Mesenchymal stem cell (in vitro differentiated cells and primary cell): ENCODE data around the gene GLIS2.

Experiments
- DNase-seq: peaks from one replicate; pipeline ENCODE4 v3.0.0-alpha.2; 2013
- H2AFZ ChIP-seq: one replicate; pipeline ENCODE4 v1.6.1; 2013; ENCODE audit warnings: low read depth, mild to moderate bottlenecking, control low read depth, inconsistent platforms, low read length, moderate library complexity
- H2AK5ac ChIP-seq: 2 replicates; pipeline ENCODE4 v1.6.1; 2013; ENCODE audit warnings: low read length, moderate library complexity, mild to moderate bottlenecking, inconsistent platforms; ENCODE audit not compliant: severe bottlenecking
- H2BK120ac ChIP-seq: one replicate; pipeline ENCODE4 v1.6.1; 2013; ENCODE audit warnings: low read depth, mild to moderate bottlenecking, inconsistent platforms, low read length, moderate library complexity
- H2BK12ac ChIP-seq, 2 experiments: one replicate each; pipeline ENCODE4 v1.6.1; 2013; ENCODE audit warnings: inconsistent platforms in 2 of 2, low read length in 2 of 2, mild to moderate bottlenecking in 2 of 2, moderate library complexity in 2 of 2, control low read depth in 1 of 2
- H2BK15ac ChIP-seq: one replicate; pipeline ENCODE4 v1.6.1; 2013; ENCODE audit warnings: mild to moderate bottlenecking, low read depth, inconsistent platforms; ENCODE audit not compliant: poor library complexity, severe bottlenecking
- H2BK5ac ChIP-seq: 2 replicates; pipeline ENCODE4 v1.6.1; 2013; ENCODE audit warnings: low read depth, mild to moderate bottlenecking, low read length, control low read depth, inconsistent platforms; ENCODE audit not compliant: poor library complexity, severe bottlenecking
- H3K14ac ChIP-seq, 2 experiments: one replicate each; pipeline ENCODE4 v1.6.1; 2013; ENCODE audit warnings: inconsistent platforms in 2 of 2, low read length in 2 of 2, control low read depth in 1 of 2, mild to moderate bottlenecking in 1 of 2, moderate library complexity in 1 of 2
- H3K18ac ChIP-seq, 2 experiments: one replicate each; pipeline ENCODE4 v1.6.1; 2013; ENCODE audit warnings: inconsistent platforms in 2 of 2, low read length in 2 of 2, control low read depth in 1 of 2, low read depth in 1 of 2, mild to moderate bottlenecking in 1 of 2
- H3K23ac ChIP-seq, 2 experiments: one replicate each; pipeline ENCODE4 v1.6.1; 2013; ENCODE audit warnings: inconsistent platforms in 2 of 2, low read length in 2 of 2, mild to moderate bottlenecking in 2 of 2, moderate library complexity in 2 of 2, control low read depth in 1 of 2
- H3K27ac ChIP-seq: 2 replicates; pipeline ENCODE4 v1.5.1; 2013; ENCODE audit warnings: mild to moderate bottlenecking, moderate library complexity, low read length, control low read depth, inconsistent platforms; ENCODE audit not compliant: poor library complexity, severe bottlenecking
- H3K27me3 ChIP-seq, 2 experiments: 2 replicates each; pipeline versions ENCODE4 v1.6.1 to v1.7.0; 2013; ENCODE audit warnings: low read length in 2 of 2, mild to moderate bottlenecking in 2 of 2, moderate library complexity in 2 of 2, control low read depth in 1 of 2, inconsistent platforms in 1 of 2; ENCODE audit not compliant: control insufficient read depth in 1 of 2, insufficient read depth in 1 of 2
- H3K36me3 ChIP-seq, 2 experiments: 2 replicates each; pipeline versions ENCODE4 v1.6.1 to v1.7.0; 2013; ENCODE audit warnings: low read length in 2 of 2, control low read depth in 1 of 2, inconsistent platforms in 1 of 2, low read depth in 1 of 2, mild to moderate bottlenecking in 1 of 2; ENCODE audit not compliant: insufficient read depth in 2 of 2, control insufficient read depth in 1 of 2
- H3K4ac ChIP-seq, 2 experiments: one replicate each; pipeline ENCODE4 v1.6.1; 2013; ENCODE audit warnings: inconsistent platforms in 2 of 2, low read length in 2 of 2, mild to moderate bottlenecking in 2 of 2, moderate library complexity in 2 of 2, control low read depth in 1 of 2, low read depth in 1 of 2
- H3K4me1 ChIP-seq: 2 replicates; pipeline ENCODE4 v1.6.1; 2013; ENCODE audit warnings: low read depth, low read length, control low read depth; ENCODE audit not compliant: control insufficient read depth, insufficient read depth
- H3K4me2 ChIP-seq: 2 replicates; pipeline ENCODE4 v1.6.1; 2013; ENCODE audit warnings: low read length, mild to moderate bottlenecking, inconsistent platforms; ENCODE audit not compliant: poor library complexity, severe bottlenecking
- H3K4me3 ChIP-seq, 2 experiments: 2 replicates each; pipeline versions ENCODE4 v1.5.1 to v1.7.0; 2013; ENCODE audit warnings: low read length in 2 of 2, mild to moderate bottlenecking in 2 of 2, control low read depth in 1 of 2, low read depth in 1 of 2; ENCODE audit not compliant: insufficient read depth in 1 of 2
- H3K79me1 ChIP-seq: replicated peaks from 2 replicates; pipeline ENCODE4 v1.6.1; 2013; ENCODE audit warnings: mild to moderate bottlenecking, control low read depth, low read length, inconsistent platforms; ENCODE audit not compliant: poor library complexity, severe bottlenecking
- H3K9ac ChIP-seq: 2 replicates; pipeline ENCODE4 v1.7.0; 2013; ENCODE audit warnings: mild to moderate bottlenecking, low read length, moderate library complexity
- H3K9me3 ChIP-seq: 2 replicates; pipeline ENCODE4 v1.7.0; 2013; ENCODE audit warnings: mild to moderate bottlenecking, low read length; ENCODE audit not compliant: control insufficient read depth
- H4K8ac ChIP-seq: one replicate; pipeline ENCODE4 v1.6.1; 2013; ENCODE audit warnings: inconsistent platforms, mild to moderate bottlenecking, low read length, moderate library complexity
- H4K91ac ChIP-seq: one replicate; pipeline ENCODE4 v1.6.1; 2013; ENCODE audit warnings: mild to moderate bottlenecking, low read length, inconsistent platforms
- WGBS: methylation state at CpG from one replicate; pipeline ENCODE4 v1.1.7; 2013; ENCODE audit warnings: mixed read lengths; 5-methylcytosine and 5-hydroxymethylcytosine counted together

GLIS2 gene

DNA sequence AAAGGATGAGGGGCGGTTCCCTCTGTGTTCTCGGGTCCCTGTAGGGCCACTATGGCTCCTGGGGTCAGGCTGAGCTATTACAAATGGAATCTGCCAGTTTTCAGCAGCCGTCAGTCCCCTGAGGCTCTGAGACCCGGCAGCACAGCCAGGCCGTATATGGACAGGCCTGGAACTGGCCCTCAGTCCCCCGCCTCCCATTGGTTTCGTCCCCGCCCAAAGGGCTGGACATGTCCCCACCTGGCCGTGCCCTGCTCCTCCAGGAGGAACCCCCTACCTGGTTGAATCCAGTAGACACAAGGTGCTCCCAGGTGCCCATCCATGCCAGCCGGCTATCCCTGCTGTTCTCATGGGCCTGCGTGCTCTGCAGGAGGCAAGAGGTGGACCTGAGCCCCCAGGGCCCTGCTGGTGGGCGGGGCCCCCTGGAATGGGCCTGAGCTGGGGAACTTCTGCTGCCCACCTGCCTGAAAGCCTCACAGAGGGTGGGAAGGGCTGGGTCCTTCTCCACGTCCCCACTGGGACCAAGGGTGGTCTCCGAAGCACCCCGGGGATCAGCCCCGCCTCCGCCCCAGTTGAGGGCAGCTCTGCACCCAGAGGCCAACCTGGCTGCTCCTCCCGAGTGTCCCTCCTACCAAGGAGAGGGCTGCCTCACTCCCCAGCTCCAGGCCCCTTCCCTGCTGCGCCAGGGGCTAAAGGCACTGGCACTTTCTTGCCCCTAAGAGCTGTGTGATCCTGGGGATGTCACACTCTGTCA is 72.6 kb downstream of the GLIS2 start:
- Histone ChIP-seq H4K91ac (peak overlapping the region; percentile 85), H2BK5ac (no peak overlapping the region), H2BK15ac (peak overlapping the region; percentile 74), H3K4me1 (peaks cover 77% of the 10 kb centered on the region), H3K18ac (peak overlapping the region; percentile 65 to 93), H2BK120ac (peak overlapping the region; percentile 69), H3K23ac (no peak overlapping the region), H3K27me3 (no peaks in the 10 kb centered on the region), H3K4ac (peak overlapping the region; percentile 38 to 73), H3K9me3 (no peaks in the 10 kb centered on the region), H3K27ac (no peak overlapping the region), H3K14ac (peak overlapping the region in 1 of 2 experiments; percentile 84), H2BK12ac (peak overlapping the region; percentile 80 to 93), H3K9ac (peak overlapping the region; percentile 43), H4K8ac (peak overlapping the region; percentile 69), H3K36me3 (peaks cover 15 to 50% of the 10 kb centered on the region in 2 experiments), H3K4me2 (no peak overlapping the region), H2AFZ (no peak overlapping the region), H3K79me1 (peaks cover 10% of the 10 kb centered on the region), H2AK5ac (peak overlapping the region; percentile 86), H3K4me3 (no peak overlapping the region)
- 61% methylated on average over 19 of the region's 19 CpGs for WGBS
- DNase-seq: no peak
